G401 (cell line): Measurements from ENCODE around the gene NTN1. TPM values are rescaled to one million over a fixed set of nuclear protein-coding genes. Genes with fewer than 3 reads are reported as not detected.

ENCODE experiments used
- DNase-seq: peaks from one replicate; pipeline ENCODE4 v3.0.0-alpha.2; 2015; ENCODE audit warnings: low spot score
- in situ Hi-C: cut with HindIII; loops from 2 replicates; pipeline ENCODE4 v1.10.0; 2016; ENCODE audit warnings: low sequenced_read_pairs, mixed read lengths
- total RNA-seq: library from RNA; depleted of rRNA; stranded (reverse); fragments of >200 nt; shearing (Covaris generic); gene quantifications from 2 replicates; pipeline ENCODE4 v1.2.3, GENCODE V29; 2014

Gene NTN1
- total RNA-seq, 1 experiment from 2014 or later, result not detected

GRCh38 chr17:9232591-9233270 is 211.4 kb downstream of the NTN1 start:
- no peak for DNase-seq
- in situ Hi-C loops, result no loop called here

GRCh38 chr17:9233271-9233599 is 211.9 kb downstream of the NTN1 start:
- no peak for DNase-seq
- in situ Hi-C loops, result no loop called here

GRCh38 chr17:9233761-9234160 is 212.5 kb downstream of the NTN1 start:
- no peak for DNase-seq
- in situ Hi-C loops, result no loop called here

GRCh38 chr17:9234389-9234945 is 213.2 kb downstream of the NTN1 start:
- in situ Hi-C loops, result no loop called here

GRCh38 chr17:9235346-9235745 is 214.0 kb downstream of the NTN1 start:
- in situ Hi-C loops, result no loop called here
- no peak for DNase-seq

More at GRCh38 chr17:9234389-9234945, 213.2 kb downstream of the NTN1 start:
- DNase-seq, result no peak

GRCh38 chr17:9236286-9237052 is 215.2 kb downstream of the NTN1 start:
- in situ Hi-C loops, result no loop called here
- DNase-seq, result no peak

- in situ Hi-C loops, result no loop called here
Measured at GRCh38 chr17:9237053-9237410, 215.7 kb downstream of the NTN1 start.

GRCh38 chr17:9237661-9238301 is 216.5 kb downstream of the NTN1 start:
- no peak for DNase-seq
- in situ Hi-C loops, result no loop called here

More at GRCh38 chr17:9237053-9237410, 215.7 kb downstream of the NTN1 start:
- DNase-seq, result no peak

GRCh38 chr17:9238340-9239245 is 217.3 kb downstream of the NTN1 start:
- DNase-seq, result no peak
- in situ Hi-C loops, result no loop called here

- in situ Hi-C loops, result no loop called here
- no peak for DNase-seq
Measured at GRCh38 chr17:9239246-9239792, 218.0 kb downstream of the NTN1 start.

- in situ Hi-C loops, result no loop called here
- peak; percentile 44 for DNase-seq
Measured at GRCh38 chr17:9239793-9240658, 218.7 kb downstream of the NTN1 start.

GRCh38 chr17:9240659-9241370 is 219.5 kb downstream of the NTN1 start:
- in situ Hi-C loops, result no loop called here
- DNase-seq, result no peak

GRCh38 chr17:9241371-9241712 is 220.0 kb downstream of the NTN1 start:
- peak; percentile 61 for DNase-seq
- in situ Hi-C loops, result no loop called here

GRCh38 chr17:9241774-9242496 is 220.6 kb downstream of the NTN1 start:
- peak; percentile 40 for DNase-seq
- in situ Hi-C loops, result no loop called here

GRCh38 chr17:9242497-9242881 is 221.2 kb downstream of the NTN1 start:
- in situ Hi-C loops, result no loop called here
- DNase-seq, result no peak

GRCh38 chr17:9242983-9243382 is 221.7 kb downstream of the NTN1 start:
- no peak for DNase-seq
- in situ Hi-C loops, result no loop called here
